ENCODE data around the gene FGD5.

FGD5 gene

GRCh38 chr3:14821151-14821550 lies 2.4 kb downstream of the FGD5 start:
- no peak overlapping the region for H2BK5ac ChIP-seq (ENCODE audit: low read depth, low read length, poor library complexity, severe bottlenecking)
- H3K4ac ChIP-seq (ENCODE audit: low read depth in 1 of 2, low read length in 2 of 2) = no peak overlapping the region
- H3K14ac ChIP-seq (ENCODE audit: low read length in 2 of 2) = no peak overlapping the region
- H2BK15ac ChIP-seq (ENCODE audit: low read depth, poor library complexity, severe bottlenecking) = no peak overlapping the region
- 92% methylated on average over 16 of the region's 16 CpGs for WGBS
- no peak overlapping the region for H2BK12ac ChIP-seq (ENCODE audit: low read length in 2 of 2)
- no peaks in the 10 kb centered on the region for H3K36me3 ChIP-seq (ENCODE audit: control insufficient read depth in 1 of 2, insufficient read depth in 2 of 2, low read depth in 1 of 2, low read length in 2 of 2)
- no peak overlapping the region for H3K4me3 ChIP-seq (ENCODE audit: insufficient read depth in 1 of 2, low read depth in 1 of 2, low read length in 2 of 2)
- H3K4me2 ChIP-seq (ENCODE audit: low read length, poor library complexity, severe bottlenecking) = no peak overlapping the region
- H3K27ac ChIP-seq (ENCODE audit: low read length, poor library complexity, severe bottlenecking) = no peak overlapping the region
- H3K18ac ChIP-seq (ENCODE audit: low read depth in 1 of 2, low read length in 2 of 2) = no peak overlapping the region
- H4K8ac ChIP-seq (ENCODE audit: low read length) = no peak overlapping the region
- no peak overlapping the region for H4K91ac ChIP-seq (ENCODE audit: low read length)
- H3K4me1 ChIP-seq (ENCODE audit: control insufficient read depth, insufficient read depth, low read depth, low read length) = no peaks in the 10 kb centered on the region
- no peaks in the 10 kb centered on the region for H3K79me1 ChIP-seq (replicated peaks; ENCODE audit: low read length, poor library complexity, severe bottlenecking)
- no peak overlapping the region for H2AFZ ChIP-seq (ENCODE audit: low read depth, low read length)
- no peak overlapping the region for H2AK5ac ChIP-seq (ENCODE audit: low read length, severe bottlenecking)
- H2BK120ac ChIP-seq (ENCODE audit: low read depth, low read length) = no peak overlapping the region
- DNase-seq = no peak
- peaks cover 37 to 49% of the 10 kb centered on the region in 2 experiments for H3K27me3 ChIP-seq (ENCODE audit: control insufficient read depth in 1 of 2, insufficient read depth in 1 of 2, low read length in 2 of 2)
- no peak overlapping the region for H3K23ac ChIP-seq (ENCODE audit: low read length in 2 of 2)
- no peak overlapping the region for H3K9ac ChIP-seq (ENCODE audit: low read length)
- no peaks in the 10 kb centered on the region for H3K9me3 ChIP-seq (ENCODE audit: control insufficient read depth, low read length)

- no peak overlapping the region for H2AK5ac ChIP-seq (ENCODE audit: low read length, severe bottlenecking)
- no peaks in the 10 kb centered on the region for H3K36me3 ChIP-seq (ENCODE audit: control insufficient read depth in 1 of 2, insufficient read depth in 2 of 2, low read depth in 1 of 2, low read length in 2 of 2)
- no peak overlapping the region for H4K91ac ChIP-seq (ENCODE audit: low read length)
- no peak overlapping the region for H2BK5ac ChIP-seq (ENCODE audit: low read depth, low read length, poor library complexity, severe bottlenecking)
- H3K27me3 ChIP-seq (ENCODE audit: control insufficient read depth in 1 of 2, insufficient read depth in 1 of 2, low read length in 2 of 2) = peaks cover 44 to 55% of the 10 kb centered on the region in 2 experiments
- H3K9me3 ChIP-seq (ENCODE audit: control insufficient read depth, low read length) = no peaks in the 10 kb centered on the region
- H3K4me2 ChIP-seq (ENCODE audit: low read length, poor library complexity, severe bottlenecking) = no peak overlapping the region
- 93% methylated on average over 3 of the region's 3 CpGs for WGBS
- H3K9ac ChIP-seq (ENCODE audit: low read length) = no peak overlapping the region
- no peak overlapping the region for H2BK15ac ChIP-seq (ENCODE audit: low read depth, poor library complexity, severe bottlenecking)
- H2BK120ac ChIP-seq (ENCODE audit: low read depth, low read length) = no peak overlapping the region
- H4K8ac ChIP-seq (ENCODE audit: low read length) = no peak overlapping the region
- DNase-seq = no peak
- H3K4me3 ChIP-seq (ENCODE audit: insufficient read depth in 1 of 2, low read depth in 1 of 2, low read length in 2 of 2) = no peak overlapping the region
- H2AFZ ChIP-seq (ENCODE audit: low read depth, low read length) = no peak overlapping the region
- H3K27ac ChIP-seq (ENCODE audit: low read length, poor library complexity, severe bottlenecking) = no peak overlapping the region
- no peak overlapping the region for H3K14ac ChIP-seq (ENCODE audit: low read length in 2 of 2)
- H3K4ac ChIP-seq (ENCODE audit: low read depth in 1 of 2, low read length in 2 of 2) = no peak overlapping the region
- H3K18ac ChIP-seq (ENCODE audit: low read depth in 1 of 2, low read length in 2 of 2) = no peak overlapping the region
- no peaks in the 10 kb centered on the region for H3K4me1 ChIP-seq (ENCODE audit: control insufficient read depth, insufficient read depth, low read depth, low read length)
- no peaks in the 10 kb centered on the region for H3K79me1 ChIP-seq (replicated peaks; ENCODE audit: low read length, poor library complexity, severe bottlenecking)
- no peak overlapping the region for H2BK12ac ChIP-seq (ENCODE audit: low read length in 2 of 2)
- H3K23ac ChIP-seq (ENCODE audit: low read length in 2 of 2) = no peak overlapping the region
Observed at GRCh38 chr3:14822134-14822533, 3.4 kb downstream of the FGD5 start.

GRCh38 chr3:14822670-14823390 lies 4.1 kb downstream of the FGD5 start:
- H4K91ac ChIP-seq (ENCODE audit: low read length) = no peak overlapping the region
- H3K27me3 ChIP-seq (ENCODE audit: control insufficient read depth in 1 of 2, insufficient read depth in 1 of 2, low read length in 2 of 2) = peaks cover 44 to 51% of the 10 kb centered on the region in 2 experiments
- H3K9ac ChIP-seq (ENCODE audit: low read length) = no peak overlapping the region
- H3K4me3 ChIP-seq (ENCODE audit: insufficient read depth in 1 of 2, low read depth in 1 of 2, low read length in 2 of 2) = no peak overlapping the region
- H2AFZ ChIP-seq (ENCODE audit: low read depth, low read length) = no peak overlapping the region
- H3K27ac ChIP-seq (ENCODE audit: low read length, poor library complexity, severe bottlenecking) = no peak overlapping the region
- no peak overlapping the region for H2BK15ac ChIP-seq (ENCODE audit: low read depth, poor library complexity, severe bottlenecking)
- H3K4me1 ChIP-seq (ENCODE audit: control insufficient read depth, insufficient read depth, low read depth, low read length) = no peaks in the 10 kb centered on the region
- no peak overlapping the region for H3K4ac ChIP-seq (ENCODE audit: low read depth in 1 of 2, low read length in 2 of 2)
- no peak overlapping the region for H2AK5ac ChIP-seq (ENCODE audit: low read length, severe bottlenecking)
- H3K36me3 ChIP-seq (ENCODE audit: control insufficient read depth in 1 of 2, insufficient read depth in 2 of 2, low read depth in 1 of 2, low read length in 2 of 2) = no peaks in the 10 kb centered on the region
- no peak for DNase-seq
- H3K14ac ChIP-seq (ENCODE audit: low read length in 2 of 2) = no peak overlapping the region
- no peak overlapping the region for H3K4me2 ChIP-seq (ENCODE audit: low read length, poor library complexity, severe bottlenecking)
- H3K79me1 ChIP-seq (replicated peaks; ENCODE audit: low read length, poor library complexity, severe bottlenecking) = no peaks in the 10 kb centered on the region
- H2BK12ac ChIP-seq (ENCODE audit: low read length in 2 of 2) = no peak overlapping the region
- H2BK120ac ChIP-seq (ENCODE audit: low read depth, low read length) = no peak overlapping the region
- no peak overlapping the region for H2BK5ac ChIP-seq (ENCODE audit: low read depth, low read length, poor library complexity, severe bottlenecking)
- no peaks in the 10 kb centered on the region for H3K9me3 ChIP-seq (ENCODE audit: control insufficient read depth, low read length)
- 42% methylated on average over 11 of the region's 12 CpGs for WGBS
- no peak overlapping the region for H4K8ac ChIP-seq (ENCODE audit: low read length)
- no peak overlapping the region for H3K23ac ChIP-seq (ENCODE audit: low read length in 2 of 2)
- H3K18ac ChIP-seq (ENCODE audit: low read depth in 1 of 2, low read length in 2 of 2) = no peak overlapping the region

- no peak overlapping the region for H3K27ac ChIP-seq (ENCODE audit: low read length, poor library complexity, severe bottlenecking)
- no peak overlapping the region for H4K91ac ChIP-seq (ENCODE audit: low read length)
- no peak overlapping the region for H4K8ac ChIP-seq (ENCODE audit: low read length)
- H3K23ac ChIP-seq (ENCODE audit: low read length in 2 of 2) = no peak overlapping the region
- H3K4me2 ChIP-seq (ENCODE audit: low read length, poor library complexity, severe bottlenecking) = no peak overlapping the region
- no peak overlapping the region for H2AFZ ChIP-seq (ENCODE audit: low read depth, low read length)
- H3K18ac ChIP-seq (ENCODE audit: low read depth in 1 of 2, low read length in 2 of 2) = no peak overlapping the region
- no peaks in the 10 kb centered on the region for H3K36me3 ChIP-seq (ENCODE audit: control insufficient read depth in 1 of 2, insufficient read depth in 2 of 2, low read depth in 1 of 2, low read length in 2 of 2)
- H3K27me3 ChIP-seq (ENCODE audit: control insufficient read depth in 1 of 2, insufficient read depth in 1 of 2, low read length in 2 of 2) = peaks cover 45 to 46% of the 10 kb centered on the region in 2 experiments
- WGBS = 88% methylated on average over 2 of the region's 2 CpGs
- no peak overlapping the region for H2AK5ac ChIP-seq (ENCODE audit: low read length, severe bottlenecking)
- H3K9me3 ChIP-seq (ENCODE audit: control insufficient read depth, low read length) = no peaks in the 10 kb centered on the region
- H2BK5ac ChIP-seq (ENCODE audit: low read depth, low read length, poor library complexity, severe bottlenecking) = no peak overlapping the region
- DNase-seq = no peak
- H3K14ac ChIP-seq (ENCODE audit: low read length in 2 of 2) = no peak overlapping the region
- no peak overlapping the region for H2BK15ac ChIP-seq (ENCODE audit: low read depth, poor library complexity, severe bottlenecking)
- no peak overlapping the region for H3K9ac ChIP-seq (ENCODE audit: low read length)
- no peaks in the 10 kb centered on the region for H3K4me1 ChIP-seq (ENCODE audit: control insufficient read depth, insufficient read depth, low read depth, low read length)
- H2BK120ac ChIP-seq (ENCODE audit: low read depth, low read length) = no peak overlapping the region
- H3K79me1 ChIP-seq (replicated peaks; ENCODE audit: low read length, poor library complexity, severe bottlenecking) = no peaks in the 10 kb centered on the region
- no peak overlapping the region for H3K4me3 ChIP-seq (ENCODE audit: insufficient read depth in 1 of 2, low read depth in 1 of 2, low read length in 2 of 2)
- no peak overlapping the region for H3K4ac ChIP-seq (ENCODE audit: low read depth in 1 of 2, low read length in 2 of 2)
- H2BK12ac ChIP-seq (ENCODE audit: low read length in 2 of 2) = no peak overlapping the region
Observed at GRCh38 chr3:14823393-14823792, 4.6 kb downstream of the FGD5 start.
